Lung (tissue), 12 donors: ENCODE results near the gene FANCC. TPM values are rescaled to one million over a fixed set of nuclear protein-coding genes. Genes with fewer than 3 reads are reported as not detected.

ENCODE experiments used
- ATAC-seq: fragments of 200-7000 bp; cut with Tn5 transposase; one replicate; pipeline ENCODE4 v1.9.1; 2020; ENCODE audit warnings: moderate number of reproducible peaks; ENCODE audit not compliant: insufficient read depth, low FRiP score
- DNase-seq, 3 donors: peaks; one replicate each; pipeline ENCODE4 v3.0.0-alpha.2; 2013 to 2017
- H3K27ac ChIP-seq, 2 donors: one replicate each; pipeline ENCODE4 v1.5.1; 2013; ENCODE audit warnings: mild to moderate bottlenecking in 2 of 2, moderate library complexity in 2 of 2, control low read depth in 1 of 2, inconsistent platforms in 1 of 2, low read depth in 1 of 2, low read length in 1 of 2
- H3K27me3 ChIP-seq, 3 donors: one replicate each; pipeline ENCODE4 v1.5.1; 2013; ENCODE audit warnings: low read length in 2 of 3; ENCODE audit not compliant: control insufficient read depth in 3 of 3, insufficient read depth in 3 of 3
- H3K36me3 ChIP-seq, 4 donors: one replicate each; pipeline ENCODE4 v1.5.1; 2013; ENCODE audit warnings: low read length in 4 of 4, mild to moderate bottlenecking in 1 of 4, moderate library complexity in 1 of 4; ENCODE audit not compliant: control insufficient read depth in 4 of 4, insufficient read depth in 4 of 4
- H3K4me1 ChIP-seq, 5 donors: one replicate each; pipeline ENCODE4 v1.5.1; 2013; ENCODE audit warnings: low read length in 5 of 5, mild to moderate bottlenecking in 2 of 5, moderate library complexity in 1 of 5; ENCODE audit not compliant: control insufficient read depth in 5 of 5, insufficient read depth in 5 of 5
- H3K4me3 ChIP-seq: one replicate; pipeline ENCODE4 v1.5.1; 2013; ENCODE audit warnings: mild to moderate bottlenecking, control low read depth, moderate library complexity
- H3K9ac ChIP-seq, 2 donors: one replicate each; pipeline ENCODE4 v1.5.1; 2013; ENCODE audit warnings: low read length in 2 of 2, control low read depth in 1 of 2; ENCODE audit not compliant: insufficient read depth in 1 of 2
- H3K9me3 ChIP-seq, 4 donors: one replicate each; pipeline ENCODE4 v1.5.1; 2013; ENCODE audit warnings: low read length in 3 of 4, mild to moderate bottlenecking in 1 of 4, moderate library complexity in 1 of 4; ENCODE audit not compliant: control insufficient read depth in 4 of 4, insufficient read depth in 3 of 4
- WGBS, 2 donors: extraction: QIAGEN DNeasy Blood & Tissue Kit; methylation state at CpG; one replicate each; pipeline ENCODE4 v1.1.7; 2013; 5-methylcytosine and 5-hydroxymethylcytosine counted together
- polyA plus RNA-seq, 2 donors: library from polyadenylated mRNA; stranded (reverse); fragments of 200-250 nt; gene quantifications; one replicate each; pipeline ENCODE4 v1.2.1, GENCODE V29; 2013
- total RNA-seq, 2 donors: library from RNA; depleted of rRNA in 1 of 2; stranded (reverse); fragments of >200 nt in 1 of 2; gene quantifications; one replicate each; pipeline ENCODE4 v1.2.1, GENCODE V29; 2014 to 2021
- TF ChIP-seq, protein P1 (sequence below): IDR thresholded peaks from 2 replicates; pipeline ENCODE4 v1.5.1; 2012; ENCODE audit warnings: mild to moderate bottlenecking; ENCODE audit errors: control extremely low read depth, extremely low read depth
- donor health status: control.
- donor health status: control.
- donor health status: Bipolar disorder and iron deficiency.
- donor health status: healthy.
- donor health status: DM: yes; HTN: yes; CAD: no.

FANCC gene
- total and polyA plus RNA-seq, 4 donors: 4.4 to 20.0 (median 8.7) TPM

GRCh38 chr9:95055851-95056551, 261.5 kb downstream of the FANCC start:
- no peaks in the 10 kb centered on the region for H3K27me3 ChIP-seq
- peaks cover 17 to 81% (median 48%) of the 10 kb centered on the region in 5 donors for H3K4me1 ChIP-seq
- TF ChIP-seq, protein P1, sequence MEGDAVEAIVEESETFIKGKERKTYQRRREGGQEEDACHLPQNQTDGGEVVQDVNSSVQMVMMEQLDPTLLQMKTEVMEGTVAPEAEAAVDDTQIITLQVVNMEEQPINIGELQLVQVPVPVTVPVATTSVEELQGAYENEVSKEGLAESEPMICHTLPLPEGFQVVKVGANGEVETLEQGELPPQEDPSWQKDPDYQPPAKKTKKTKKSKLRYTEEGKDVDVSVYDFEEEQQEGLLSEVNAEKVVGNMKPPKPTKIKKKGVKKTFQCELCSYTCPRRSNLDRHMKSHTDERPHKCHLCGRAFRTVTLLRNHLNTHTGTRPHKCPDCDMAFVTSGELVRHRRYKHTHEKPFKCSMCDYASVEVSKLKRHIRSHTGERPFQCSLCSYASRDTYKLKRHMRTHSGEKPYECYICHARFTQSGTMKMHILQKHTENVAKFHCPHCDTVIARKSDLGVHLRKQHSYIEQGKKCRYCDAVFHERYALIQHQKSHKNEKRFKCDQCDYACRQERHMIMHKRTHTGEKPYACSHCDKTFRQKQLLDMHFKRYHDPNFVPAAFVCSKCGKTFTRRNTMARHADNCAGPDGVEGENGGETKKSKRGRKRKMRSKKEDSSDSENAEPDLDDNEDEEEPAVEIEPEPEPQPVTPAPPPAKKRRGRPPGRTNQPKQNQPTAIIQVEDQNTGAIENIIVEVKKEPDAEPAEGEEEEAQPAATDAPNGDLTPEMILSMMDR: no peak
- 52 to 64% methylated on average over 15 of the region's 15 CpGs for WGBS, 2 donors
- peaks cover 0 to 4% (median 2%) of the 10 kb centered on the region in 4 donors for H3K36me3 ChIP-seq
- ATAC-seq (no peak), DNase-seq (peak; percentile 86 to 98 (median 96))
- no peak overlapping the region for H3K4me3 ChIP-seq
- H3K9me3 ChIP-seq: no peaks in the 10 kb centered on the region
- peak overlapping the region; percentile 74 to 95 for H3K9ac ChIP-seq
- peak overlapping the region; percentile 80 to 90 for H3K27ac ChIP-seq

DNA sequence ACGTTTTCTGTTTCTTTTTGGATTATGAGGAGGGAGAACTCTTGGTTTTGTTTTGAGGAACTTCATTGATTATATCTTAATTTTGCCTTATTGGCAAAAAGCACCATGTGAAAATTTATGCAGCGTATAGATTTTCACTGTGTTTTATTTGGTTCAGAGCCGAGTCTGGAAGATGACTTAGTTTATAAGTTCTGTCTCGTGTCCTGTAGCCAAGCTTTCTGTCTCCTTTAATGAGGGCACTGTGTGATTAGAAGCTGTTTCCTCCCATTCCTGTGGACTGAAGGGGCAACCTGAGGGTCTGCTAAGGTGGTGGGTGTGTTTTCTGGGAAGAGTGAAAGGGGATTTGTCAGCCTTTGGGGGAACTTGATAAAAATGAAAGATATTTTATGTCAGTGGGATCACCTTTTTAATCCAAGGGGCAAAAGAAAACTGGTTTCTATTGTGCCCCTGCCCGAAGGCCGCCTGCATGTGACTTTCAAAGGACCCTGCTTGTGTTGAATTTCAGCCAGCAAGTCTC, 262.1 kb downstream of the FANCC start:
- no peak for ATAC-seq
- H3K27ac ChIP-seq: peak overlapping the region; percentile 80 to 90
- no peak overlapping the region for H3K4me3 ChIP-seq
- 33 to 45% methylated on average over 6 of the region's 6 CpGs for WGBS, 2 donors
- peak overlapping the region; percentile 74 to 95 for H3K9ac ChIP-seq
- TF ChIP-seq, protein P1: no peak
- H3K4me1 ChIP-seq: peaks cover 16 to 80% (median 52%) of the 10 kb centered on the region in 5 donors
- peaks cover 0 to under 1% (median 0%) of the 10 kb centered on the region in 4 donors for H3K36me3 ChIP-seq
- peak in 1 of 3 donors; percentile 51 for DNase-seq
- H3K9me3 ChIP-seq: no peaks in the 10 kb centered on the region
- H3K27me3 ChIP-seq: no peaks in the 10 kb centered on the region

- 81 to 91% methylated on average over 5 of the region's 5 CpGs for WGBS, 2 donors
- Histone ChIP-seq H3K9ac (peak overlapping the region in 1 of 2 donors; percentile 47), H3K9me3 (no peaks in the 10 kb centered on the region), H3K27me3 (no peaks in the 10 kb centered on the region), H3K36me3 (no peaks in the 10 kb centered on the region), H3K4me3 (no peak overlapping the region), H3K4me1 (peaks cover 15 to 78% (median 46%) of the 10 kb centered on the region in 5 donors), H3K27ac (no peak overlapping the region)
- peak in 2 of 3 donors; percentile 53 to 54 for DNase-seq
- TF ChIP-seq, protein P1: no peak
- ATAC-seq: no peak
These were observed 263.6 kb downstream of the FANCC start for GRCh38 chr9:95053611-95054570.
